Measurements from ENCODE around the gene PGAP1.

Gene PGAP1

DNA sequence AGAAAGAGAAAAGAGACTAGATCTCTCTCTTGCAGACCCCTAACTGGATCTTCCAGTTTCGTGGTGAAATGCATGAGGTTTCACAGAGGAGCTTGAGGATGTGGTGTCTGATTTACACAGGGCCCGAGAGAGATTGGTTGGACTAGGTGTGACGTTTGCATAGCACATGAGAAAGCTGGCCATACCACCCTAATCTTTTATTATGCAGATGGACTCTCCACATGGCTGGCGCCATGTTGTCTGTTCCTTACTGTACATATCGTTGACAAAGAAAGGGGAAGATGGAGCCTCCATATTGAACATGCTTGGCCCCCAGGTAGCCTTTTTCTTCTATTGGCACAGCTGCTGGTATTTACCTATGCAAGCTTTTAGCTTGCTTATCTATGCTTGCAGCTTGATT lies 27.5 kb upstream of the PGAP1 start:
- H2AFZ ChIP-seq (ENCODE audit: low read depth, low read length, severe bottlenecking) = no peak overlapping the region
- no peaks in the 10 kb centered on the region for H3F3A ChIP-seq (ENCODE audit: insufficient read depth)
- H4K20me1 ChIP-seq (ENCODE audit: low read depth, low read length) = no peaks in the 10 kb centered on the region
- no peaks in the 10 kb centered on the region for H3K9me2 ChIP-seq (replicated peaks; ENCODE audit: insufficient read depth, low read length)
- no peak overlapping the region for H3K4me3 ChIP-seq (ENCODE audit: insufficient read depth, low read length, poor library complexity, severe bottlenecking)
- no peak overlapping the region for H3K9ac ChIP-seq (ENCODE audit: low read length)
- H3K27me3 ChIP-seq (ENCODE audit: low read length) = no peaks in the 10 kb centered on the region
- no peaks in the 10 kb centered on the region for H3K79me2 ChIP-seq (ENCODE audit: insufficient read depth, low read length)
- no peaks in the 10 kb centered on the region for H3K9me3 ChIP-seq (ENCODE audit: insufficient read depth, low read length)
- no peak overlapping the region for H3K4me2 ChIP-seq (ENCODE audit: low read depth, low read length, poor library complexity, severe bottlenecking)
- H3K27ac ChIP-seq (ENCODE audit: low read depth, low read length) = no peak overlapping the region
- no peaks in the 10 kb centered on the region for H3K36me3 ChIP-seq (ENCODE audit: low read length)
- TF ChIP-seq EZH2phosphoT487 (conservative IDR thresholded peaks at IDR 0.05; ENCODE audit: low read length) = no peak
- TF ChIP-seq, protein P1, sequence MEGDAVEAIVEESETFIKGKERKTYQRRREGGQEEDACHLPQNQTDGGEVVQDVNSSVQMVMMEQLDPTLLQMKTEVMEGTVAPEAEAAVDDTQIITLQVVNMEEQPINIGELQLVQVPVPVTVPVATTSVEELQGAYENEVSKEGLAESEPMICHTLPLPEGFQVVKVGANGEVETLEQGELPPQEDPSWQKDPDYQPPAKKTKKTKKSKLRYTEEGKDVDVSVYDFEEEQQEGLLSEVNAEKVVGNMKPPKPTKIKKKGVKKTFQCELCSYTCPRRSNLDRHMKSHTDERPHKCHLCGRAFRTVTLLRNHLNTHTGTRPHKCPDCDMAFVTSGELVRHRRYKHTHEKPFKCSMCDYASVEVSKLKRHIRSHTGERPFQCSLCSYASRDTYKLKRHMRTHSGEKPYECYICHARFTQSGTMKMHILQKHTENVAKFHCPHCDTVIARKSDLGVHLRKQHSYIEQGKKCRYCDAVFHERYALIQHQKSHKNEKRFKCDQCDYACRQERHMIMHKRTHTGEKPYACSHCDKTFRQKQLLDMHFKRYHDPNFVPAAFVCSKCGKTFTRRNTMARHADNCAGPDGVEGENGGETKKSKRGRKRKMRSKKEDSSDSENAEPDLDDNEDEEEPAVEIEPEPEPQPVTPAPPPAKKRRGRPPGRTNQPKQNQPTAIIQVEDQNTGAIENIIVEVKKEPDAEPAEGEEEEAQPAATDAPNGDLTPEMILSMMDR (IDR thresholded peaks at IDR 0.05; ENCODE audit: insufficient read depth, low read length, poor library complexity, severe bottlenecking) = no peak

DNA sequence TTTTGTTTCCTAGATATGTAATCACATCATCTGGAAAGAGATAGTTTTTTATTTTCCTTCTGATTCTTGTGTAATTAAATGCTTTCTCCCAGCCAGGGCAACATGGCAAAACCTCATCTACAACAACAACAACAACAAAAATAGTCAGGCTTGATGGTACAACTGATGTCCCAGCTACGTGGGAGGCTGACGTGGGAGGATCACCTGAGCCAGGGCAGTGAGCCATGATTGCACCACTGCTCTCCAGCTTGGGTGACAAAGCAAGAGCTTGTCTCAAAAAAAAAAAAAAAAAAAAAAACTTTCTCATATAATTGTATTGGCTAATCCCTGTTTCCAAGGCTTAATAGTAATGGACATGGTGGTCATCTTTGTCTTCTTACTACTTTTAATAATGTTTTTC lies 26.4 kb upstream of the PGAP1 start:
- H3K9ac ChIP-seq (ENCODE audit: low read length) = no peak overlapping the region
- no peak overlapping the region for H3K4me2 ChIP-seq (ENCODE audit: low read depth, low read length, poor library complexity, severe bottlenecking)
- no peaks in the 10 kb centered on the region for H3K9me2 ChIP-seq (replicated peaks; ENCODE audit: insufficient read depth, low read length)
- TF ChIP-seq EZH2phosphoT487 (conservative IDR thresholded peaks at IDR 0.05; ENCODE audit: low read length) = no peak
- TF ChIP-seq, protein P1 (IDR thresholded peaks at IDR 0.05; ENCODE audit: insufficient read depth, low read length, poor library complexity, severe bottlenecking) = no peak
- H3K9me3 ChIP-seq (ENCODE audit: insufficient read depth, low read length) = no peaks in the 10 kb centered on the region
- H3K27ac ChIP-seq (ENCODE audit: low read depth, low read length) = no peak overlapping the region
- no peaks in the 10 kb centered on the region for H3K79me2 ChIP-seq (ENCODE audit: insufficient read depth, low read length)
- H2AFZ ChIP-seq (ENCODE audit: low read depth, low read length, severe bottlenecking) = no peak overlapping the region
- no peak overlapping the region for H3K4me3 ChIP-seq (ENCODE audit: insufficient read depth, low read length, poor library complexity, severe bottlenecking)
- H4K20me1 ChIP-seq (ENCODE audit: low read depth, low read length) = no peaks in the 10 kb centered on the region
- no peaks in the 10 kb centered on the region for H3F3A ChIP-seq (ENCODE audit: insufficient read depth)
- no peaks in the 10 kb centered on the region for H3K36me3 ChIP-seq (ENCODE audit: low read length)
- H3K27me3 ChIP-seq (ENCODE audit: low read length) = no peaks in the 10 kb centered on the region

DNA sequence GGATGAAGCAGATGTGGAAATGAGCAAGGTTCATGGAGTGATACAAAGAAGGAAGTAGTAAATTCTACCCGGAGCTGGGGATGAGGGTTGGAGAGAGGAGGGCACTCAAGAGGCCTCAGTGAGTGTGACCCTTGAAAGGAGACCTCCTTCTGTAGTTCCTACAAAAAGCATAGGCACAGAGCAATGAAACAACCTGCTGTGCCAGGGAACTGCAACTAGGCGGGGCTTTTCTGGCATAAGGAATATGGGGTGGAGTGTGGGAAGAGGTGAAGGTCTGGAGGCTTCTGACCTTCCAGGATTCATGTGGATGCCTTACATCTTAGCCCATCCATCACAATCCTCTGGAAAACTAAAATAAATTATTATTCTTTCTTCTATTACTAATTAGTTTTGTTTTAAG lies 25.5 kb upstream of the PGAP1 start:
- Histone ChIP-seq H3K9ac (ENCODE audit: low read length) (no peak overlapping the region), H3K27ac (ENCODE audit: low read depth, low read length) (no peak overlapping the region), H3K27me3 (ENCODE audit: low read length) (no peaks in the 10 kb centered on the region), H3F3A (ENCODE audit: insufficient read depth) (no peaks in the 10 kb centered on the region), H3K36me3 (ENCODE audit: low read length) (no peaks in the 10 kb centered on the region), H2AFZ (ENCODE audit: low read depth, low read length, severe bottlenecking) (no peak overlapping the region), H3K4me2 (ENCODE audit: low read depth, low read length, poor library complexity, severe bottlenecking) (no peak overlapping the region), H3K9me3 (ENCODE audit: insufficient read depth, low read length) (no peaks in the 10 kb centered on the region), H3K9me2 (replicated peaks; ENCODE audit: insufficient read depth, low read length) (no peaks in the 10 kb centered on the region), H3K4me3 (ENCODE audit: insufficient read depth, low read length, poor library complexity, severe bottlenecking) (no peak overlapping the region), H4K20me1 (ENCODE audit: low read depth, low read length) (no peaks in the 10 kb centered on the region), H3K79me2 (ENCODE audit: insufficient read depth, low read length) (no peaks in the 10 kb centered on the region)
- TF ChIP-seq, protein P1 (IDR thresholded peaks at IDR 0.05; ENCODE audit: insufficient read depth, low read length, poor library complexity, severe bottlenecking) = no peak
- TF ChIP-seq EZH2phosphoT487 (conservative IDR thresholded peaks at IDR 0.05; ENCODE audit: low read length) = no peak
